Subcutaneous adipose tissue (tissue), 4 donors: ENCODE measurements around the gene IFT25. TPM values are rescaled to one million over a fixed set of nuclear protein-coding genes. Genes with fewer than 3 reads are reported as not detected.

Experiments
- total RNA-seq, 4 donors: library from RNA; depleted of rRNA; stranded (reverse); fragments of >200 nt; gene quantifications; one replicate each; pipeline ENCODE4 v1.1.0, GENCODE V29; 2016
- TF ChIP-seq, protein P1 (sequence below): fragments of 450-650 bp; IDR thresholded peaks from one replicate; pipeline ENCODE4 v1.5.1; 2016; ENCODE audit warnings: low read depth, mild to moderate bottlenecking, control low read depth, antibody characterized with exemption, moderate library complexity

IFT25 gene
- total RNA-seq, 4 donors from 2014 or later: 13.2 to 34.1 (median 21.7) TPM

DNA sequence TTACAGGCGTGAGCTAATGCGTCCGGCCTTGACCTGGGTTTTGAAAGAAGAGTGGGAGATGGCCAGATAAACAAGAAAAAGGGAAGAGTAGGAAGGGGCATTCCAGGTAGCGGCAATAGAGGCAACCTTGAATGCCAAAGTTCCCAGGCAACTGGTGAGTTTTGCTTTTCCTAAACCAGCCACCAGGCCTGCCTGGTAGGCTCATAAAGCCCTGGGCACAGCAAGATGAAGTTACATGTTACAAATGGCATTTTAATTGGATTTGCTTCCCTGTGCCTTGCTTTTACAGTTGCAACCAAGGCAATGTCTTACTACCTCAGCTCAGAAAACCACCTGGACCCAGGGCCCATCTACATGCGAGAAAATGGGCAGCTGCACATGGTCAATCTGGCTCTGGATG is 6.2 kb upstream of the IFT25 start:
- TF ChIP-seq, protein P1, sequence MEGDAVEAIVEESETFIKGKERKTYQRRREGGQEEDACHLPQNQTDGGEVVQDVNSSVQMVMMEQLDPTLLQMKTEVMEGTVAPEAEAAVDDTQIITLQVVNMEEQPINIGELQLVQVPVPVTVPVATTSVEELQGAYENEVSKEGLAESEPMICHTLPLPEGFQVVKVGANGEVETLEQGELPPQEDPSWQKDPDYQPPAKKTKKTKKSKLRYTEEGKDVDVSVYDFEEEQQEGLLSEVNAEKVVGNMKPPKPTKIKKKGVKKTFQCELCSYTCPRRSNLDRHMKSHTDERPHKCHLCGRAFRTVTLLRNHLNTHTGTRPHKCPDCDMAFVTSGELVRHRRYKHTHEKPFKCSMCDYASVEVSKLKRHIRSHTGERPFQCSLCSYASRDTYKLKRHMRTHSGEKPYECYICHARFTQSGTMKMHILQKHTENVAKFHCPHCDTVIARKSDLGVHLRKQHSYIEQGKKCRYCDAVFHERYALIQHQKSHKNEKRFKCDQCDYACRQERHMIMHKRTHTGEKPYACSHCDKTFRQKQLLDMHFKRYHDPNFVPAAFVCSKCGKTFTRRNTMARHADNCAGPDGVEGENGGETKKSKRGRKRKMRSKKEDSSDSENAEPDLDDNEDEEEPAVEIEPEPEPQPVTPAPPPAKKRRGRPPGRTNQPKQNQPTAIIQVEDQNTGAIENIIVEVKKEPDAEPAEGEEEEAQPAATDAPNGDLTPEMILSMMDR: no peak

DNA sequence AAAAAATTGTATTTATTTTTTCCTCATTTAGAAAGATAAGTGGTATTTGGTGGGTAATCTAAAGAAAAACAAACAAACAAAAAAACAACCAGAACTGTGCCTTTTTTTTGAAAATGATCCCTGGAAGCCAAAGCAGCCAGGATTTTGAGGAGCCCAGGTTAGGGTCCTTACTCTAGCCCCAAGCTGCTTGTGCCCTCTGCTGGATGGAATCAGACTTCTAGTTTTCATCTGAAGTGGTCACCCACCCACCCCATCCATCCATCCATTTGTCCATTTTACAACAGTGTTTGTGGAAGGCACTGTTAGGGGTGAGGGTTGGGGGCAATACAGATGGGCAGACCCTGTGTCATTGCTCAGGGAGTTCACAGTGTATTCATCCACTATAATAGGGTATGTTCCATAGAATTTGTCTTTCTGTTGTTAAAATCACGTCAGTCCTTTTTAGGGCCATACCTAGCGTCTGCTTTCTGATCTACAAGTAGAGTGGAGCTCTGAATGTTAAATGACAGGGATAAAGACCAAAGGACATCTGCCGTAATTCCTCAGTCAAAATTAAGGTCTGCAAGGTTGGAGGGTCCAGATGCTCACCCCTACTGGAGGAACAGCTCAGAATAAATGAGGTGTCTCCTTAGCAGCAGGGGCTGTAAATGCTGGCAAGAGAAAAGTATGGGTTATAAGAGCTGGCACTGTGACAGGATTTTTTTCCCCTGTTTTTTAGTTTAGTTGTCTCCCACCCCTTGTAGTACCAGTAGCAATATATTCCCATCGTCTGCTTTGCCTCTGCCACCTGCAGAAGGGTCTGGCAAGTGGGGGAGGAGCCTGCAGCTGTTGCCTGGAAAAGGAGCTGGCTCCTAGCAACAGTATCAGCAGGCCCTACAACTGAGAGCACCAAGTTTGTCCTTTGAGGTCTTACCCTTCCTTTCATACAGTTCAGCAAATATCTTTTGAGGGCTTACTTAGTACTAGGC is 3.8 kb upstream of the IFT25 start:
- TF ChIP-seq, protein P1: no peak

DNA sequence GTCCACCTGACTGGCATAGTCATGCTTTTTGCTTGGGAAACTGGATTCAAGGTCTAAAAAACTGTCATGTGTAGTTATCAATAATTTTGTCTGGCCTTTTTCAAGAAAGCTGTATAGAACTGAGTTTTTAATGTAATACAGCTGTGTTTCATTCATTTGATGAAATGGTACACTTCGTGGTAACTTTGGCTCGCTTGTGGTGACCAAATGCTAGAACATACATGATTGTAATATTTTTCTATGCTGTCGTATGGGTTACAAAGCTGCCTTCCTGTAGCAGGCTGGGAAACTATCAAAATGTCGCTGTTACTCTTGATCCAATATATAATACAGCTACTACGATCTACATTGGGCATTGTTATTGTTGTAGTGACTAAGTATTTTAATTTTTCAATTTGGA is 2.8 kb upstream of the IFT25 start:
- TF ChIP-seq, protein P1: no peak

DNA sequence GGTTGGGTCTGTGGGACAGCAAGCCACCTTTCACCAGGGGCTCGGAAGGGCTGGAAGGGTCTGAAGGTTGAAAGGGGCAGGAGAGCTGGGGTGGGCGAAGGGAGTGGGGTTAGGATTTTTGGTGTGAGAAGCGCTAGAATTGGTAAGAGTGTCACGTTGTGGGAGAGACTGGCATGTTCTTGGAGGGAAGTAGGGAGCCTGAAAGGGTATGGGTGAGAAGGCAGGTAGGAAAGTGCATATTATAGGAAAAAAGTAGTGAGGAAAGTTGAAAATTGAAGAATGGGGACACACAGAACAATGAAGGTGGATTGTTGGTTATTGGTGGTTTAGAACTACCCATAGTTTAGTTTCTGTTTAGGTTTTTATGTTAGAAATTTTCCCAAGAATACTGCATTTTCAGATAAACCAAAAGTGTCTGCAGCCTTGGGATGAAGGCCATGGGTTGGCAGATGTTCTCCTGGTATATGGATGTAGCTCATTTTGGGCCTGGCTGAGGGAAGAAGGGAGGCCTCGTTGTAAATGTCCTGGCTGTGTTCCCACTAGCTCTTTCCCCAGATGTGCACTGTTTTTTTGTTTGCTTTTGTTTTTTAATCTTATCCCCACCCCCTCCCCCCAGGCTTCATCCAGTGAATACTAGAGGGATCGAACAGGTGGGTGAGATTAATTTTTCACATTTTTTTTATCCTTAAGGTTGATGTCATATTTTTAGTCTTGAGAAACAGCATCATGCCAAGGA is 1.8 kb upstream of the IFT25 start:
- TF ChIP-seq, protein P1: no peak

DNA sequence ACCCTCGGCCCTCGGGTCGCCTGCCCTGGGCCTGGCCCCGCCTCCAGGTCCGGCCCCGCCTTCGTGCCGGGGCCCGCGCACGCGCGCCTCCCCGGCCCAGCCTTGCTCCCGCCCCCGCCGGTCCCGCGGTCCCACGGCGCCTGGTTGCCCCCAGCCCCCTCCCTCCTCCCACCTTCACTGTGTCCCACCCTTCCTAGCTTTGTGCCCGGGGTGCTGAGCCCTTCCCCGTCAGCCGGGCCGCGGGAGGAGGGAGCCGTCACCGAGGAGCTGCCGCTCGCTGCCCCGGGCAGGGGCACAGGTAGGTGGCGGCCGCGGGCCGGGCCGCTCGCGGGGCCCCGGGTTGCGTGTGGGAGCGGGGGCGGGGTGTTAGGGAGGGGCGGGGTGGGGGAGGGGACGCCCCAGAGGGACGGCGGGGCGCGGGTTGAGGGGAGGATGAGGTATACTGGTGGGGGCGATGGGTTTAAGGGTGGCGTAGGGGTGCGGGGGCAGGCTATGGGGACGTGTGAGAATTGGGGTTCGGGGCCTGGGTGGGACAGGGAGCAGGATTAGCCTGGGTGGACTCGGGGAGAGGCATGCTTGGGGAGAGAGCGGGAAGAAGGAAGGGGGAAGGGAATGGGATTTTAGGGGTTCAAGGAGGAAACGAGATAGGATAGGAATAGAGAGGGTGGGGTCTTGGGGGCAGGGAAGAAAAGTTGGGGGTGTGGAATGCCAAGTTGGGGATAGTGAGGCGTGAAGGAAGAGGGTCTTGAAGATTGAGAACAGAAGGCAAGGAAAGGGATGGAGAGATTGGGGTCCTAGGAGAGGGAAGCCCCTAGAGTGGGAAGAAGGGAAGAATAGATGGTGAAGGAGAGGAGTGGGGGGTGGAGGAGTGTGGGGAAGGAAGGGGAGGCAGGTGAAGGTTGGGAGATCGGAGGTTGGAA is 1.0 kb upstream of the IFT25 start, which contains the start of gene LRRC42:
Gene LRRC42 (plus strand): TSS at position 99 of the 920 bp plus-strand sequence. CDS start 5,650 bp downstream, outside the sequence.
- TF ChIP-seq, protein P1: no peak

- TF ChIP-seq, protein P1: no peak
Measured at GRCh38 chr1:53945183-53945432, 391 bp downstream of the IFT25 start.
